Esophagus squamous epithelium (tissue), 5 donors: ENCODE results near the gene GABBR2. TPM values are rescaled to one million over a fixed set of nuclear protein-coding genes. Genes with fewer than 3 reads are reported as not detected.

Experiments used
- DNase-seq: peaks from one replicate; lab custom pipeline; 2025; lab: John Stamatoyannopoulos, UW
- H3K27ac ChIP-seq, 4 donors: fragments of 200-600 bp; sonication (generic); one replicate each; pipeline ENCODE4 v1.5.1; 2016 to 2019; ENCODE audit warnings: mild to moderate bottlenecking in 1 of 4
- H3K27me3 ChIP-seq, 4 donors: fragments of 200-600 bp; sonication (generic); 1 replicate in 3 of 4; 2 replicates in 1 of 4; pipeline versions ENCODE4 v1.5.1 to v1.6.0; 2017 to 2021; ENCODE audit warnings: antibody characterized with exemption in 1 of 4
- H3K36me3 ChIP-seq, 3 donors: fragments of 200-600 bp; sonication (generic); one replicate each; pipeline ENCODE4 v1.5.1; 2016 to 2019
- H3K4me1 ChIP-seq, 3 donors: fragments of 200-600 bp; sonication (generic); one replicate each; pipeline ENCODE4 v1.5.1; 2017 to 2019
- H3K4me3 ChIP-seq, 4 donors: fragments of 200-600 bp; sonication (generic); 1 replicate in 3 of 4; 2 replicates in 1 of 4; pipeline ENCODE4 v1.5.1; 2016 to 2019; ENCODE audit warnings: mild to moderate bottlenecking in 2 of 4, moderate library complexity in 1 of 4
- H3K9me3 ChIP-seq, 3 donors: fragments of 200-600 bp; sonication (generic); one replicate each; pipeline ENCODE4 v1.5.1; 2016 to 2019
- POLR2A ChIP-seq, 4 donors: fragments of 450-650 bp; IDR thresholded peaks; one replicate each; pipeline ENCODE4 v1.6.1; 2017; ENCODE audit warnings: antibody characterized with exemption in 4 of 4, mild to moderate bottlenecking in 4 of 4, moderate library complexity in 3 of 4
- WGBS, 2 donors: methylation state at CpG; one replicate each; pipeline ENCODE4 v1.1.5; 2018; 5-methylcytosine and 5-hydroxymethylcytosine counted together
- intact Hi-C: fragments of 100-400 bp; cut with DNase I; formaldehyde crosslinking; loops from one replicate; pipeline ENCODE4 v1.15.0; 2022
- total RNA-seq, 4 donors: library from RNA; depleted of rRNA; stranded (reverse); fragments of >200 nt; gene quantifications; one replicate each; pipeline ENCODE4 v1.1.0, GENCODE V29; 2016
- TF ChIP-seq, protein P1 (sequence below), 6 experiments: fragments of 450-650 bp in 4 of 6; fragments of 200-600 bp in 2 of 6; sonication (generic) in 2 of 6; IDR thresholded peaks; one replicate each; pipeline ENCODE4 v1.5.1; 2016 to 2019; ENCODE audit warnings: antibody characterized with exemption in 6 of 6, mild to moderate bottlenecking in 4 of 6, moderate library complexity in 4 of 6
- donor health status: DM: yes; HTN: yes; CAD: no.

Gene GABBR2
- total RNA-seq, 4 donors from 2014 or later, result not detected

DNA sequence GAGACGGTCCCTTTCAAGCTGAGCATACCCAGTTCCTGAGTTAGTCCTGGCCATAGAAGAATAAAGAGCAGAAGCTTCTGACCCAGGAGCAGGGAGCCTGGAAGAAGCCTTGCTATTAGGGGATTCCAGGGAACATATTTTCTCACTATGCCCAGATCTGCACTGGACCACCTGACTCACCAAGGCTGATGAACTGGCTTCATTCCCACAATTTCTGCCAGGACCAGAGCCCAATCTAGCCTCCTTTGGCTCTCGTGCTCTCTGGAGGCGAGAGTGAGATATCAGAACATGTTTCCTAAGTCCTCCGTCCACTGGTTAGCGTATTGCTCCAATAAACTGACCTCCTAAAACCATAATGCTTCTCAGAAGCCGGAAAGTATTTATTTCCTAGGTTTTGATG, 9.9 kb downstream of the GABBR2 start:
- H3K27me3 ChIP-seq, result peaks cover 0 to 71% (median 0%) of the 10 kb centered on the region in 4 donors
- H3K4me3 ChIP-seq, result no peak overlapping the region
- H3K9me3 ChIP-seq, result no peaks in the 10 kb centered on the region
- TF ChIP-seq, protein P1, sequence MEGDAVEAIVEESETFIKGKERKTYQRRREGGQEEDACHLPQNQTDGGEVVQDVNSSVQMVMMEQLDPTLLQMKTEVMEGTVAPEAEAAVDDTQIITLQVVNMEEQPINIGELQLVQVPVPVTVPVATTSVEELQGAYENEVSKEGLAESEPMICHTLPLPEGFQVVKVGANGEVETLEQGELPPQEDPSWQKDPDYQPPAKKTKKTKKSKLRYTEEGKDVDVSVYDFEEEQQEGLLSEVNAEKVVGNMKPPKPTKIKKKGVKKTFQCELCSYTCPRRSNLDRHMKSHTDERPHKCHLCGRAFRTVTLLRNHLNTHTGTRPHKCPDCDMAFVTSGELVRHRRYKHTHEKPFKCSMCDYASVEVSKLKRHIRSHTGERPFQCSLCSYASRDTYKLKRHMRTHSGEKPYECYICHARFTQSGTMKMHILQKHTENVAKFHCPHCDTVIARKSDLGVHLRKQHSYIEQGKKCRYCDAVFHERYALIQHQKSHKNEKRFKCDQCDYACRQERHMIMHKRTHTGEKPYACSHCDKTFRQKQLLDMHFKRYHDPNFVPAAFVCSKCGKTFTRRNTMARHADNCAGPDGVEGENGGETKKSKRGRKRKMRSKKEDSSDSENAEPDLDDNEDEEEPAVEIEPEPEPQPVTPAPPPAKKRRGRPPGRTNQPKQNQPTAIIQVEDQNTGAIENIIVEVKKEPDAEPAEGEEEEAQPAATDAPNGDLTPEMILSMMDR (IDR thresholded peaks at IDR 0.05), result no peak
- TF ChIP-seq POLR2A (IDR thresholded peaks at IDR 0.05), result no peak
- H3K36me3 ChIP-seq, result no peaks in the 10 kb centered on the region
- DNase-seq, result no peak
- H3K27ac ChIP-seq, result no peak overlapping the region
- intact Hi-C loops, result no loop called here
- WGBS, 2 donors, result 73 to 74% methylated on average over 5 of the region's 6 CpGs
- no peaks in the 10 kb centered on the region for H3K4me1 ChIP-seq

DNA sequence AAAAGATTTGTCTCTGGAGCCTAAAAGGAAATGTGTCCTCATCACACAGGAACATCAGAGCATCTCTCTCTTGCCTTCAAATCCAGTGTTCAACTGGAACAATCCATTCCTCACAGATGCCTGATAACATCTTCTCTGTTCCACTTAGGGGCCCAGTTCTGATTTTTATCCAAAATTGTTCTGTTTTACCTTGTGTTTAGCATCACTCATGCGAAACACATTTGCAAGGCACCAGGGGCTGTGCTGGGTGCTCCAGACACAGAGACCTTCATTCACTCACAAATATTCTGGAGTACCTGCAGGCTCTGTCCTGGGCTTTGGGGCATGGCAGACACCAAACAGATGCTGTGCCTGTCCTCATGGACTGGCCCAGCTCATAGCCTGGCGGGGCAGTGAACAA, 13.8 kb downstream of the GABBR2 start:
- intact Hi-C loops, result no loop called here
- Histone ChIP-seq H3K4me1 (no peaks in the 10 kb centered on the region), H3K27me3 (peaks cover 0 to 41% (median 0%) of the 10 kb centered on the region in 4 donors), H3K36me3 (no peaks in the 10 kb centered on the region), H3K27ac (no peak overlapping the region), H3K9me3 (no peaks in the 10 kb centered on the region), H3K4me3 (no peak overlapping the region)
- DNase-seq, result no peak
- no peak for TF ChIP-seq POLR2A (IDR thresholded peaks at IDR 0.05)
- TF ChIP-seq, protein P1 (IDR thresholded peaks at IDR 0.05), result no peak
- 82 to 100% methylated on average over 1 of the region's 2 CpGs for WGBS, 2 donors

DNA sequence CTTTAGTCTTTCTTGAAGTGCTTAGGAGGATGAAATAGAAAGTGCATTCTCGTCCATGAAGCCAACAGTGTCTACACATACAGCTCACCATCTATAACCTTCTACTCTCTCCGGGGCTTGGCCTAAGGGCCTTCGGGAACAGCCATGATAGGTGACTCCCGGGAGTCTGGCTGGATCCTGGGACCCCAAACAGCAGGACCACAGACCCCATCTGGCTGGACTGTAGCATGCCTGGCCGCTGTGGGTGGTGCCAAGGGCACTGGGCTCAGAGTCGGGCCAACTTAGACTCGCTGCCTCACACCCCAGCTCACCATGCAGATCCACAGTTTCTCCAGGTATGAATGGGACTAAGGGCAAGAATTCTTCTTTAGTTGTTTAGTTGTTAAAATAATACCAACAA, 16.3 kb downstream of the GABBR2 start:
- Histone ChIP-seq H3K36me3 (no peaks in the 10 kb centered on the region), H3K4me3 (no peak overlapping the region), H3K9me3 (no peaks in the 10 kb centered on the region), H3K4me1 (no peaks in the 10 kb centered on the region), H3K27ac (no peak overlapping the region), H3K27me3 (peaks cover 0 to 26% (median 0%) of the 10 kb centered on the region in 4 donors)
- TF ChIP-seq, protein P1 (IDR thresholded peaks at IDR 0.05), result no peak
- no peak for TF ChIP-seq POLR2A (IDR thresholded peaks at IDR 0.05)
- WGBS, 2 donors, result 71 to 72% methylated on average over 6 to 7 of the region's 7 CpGs
- DNase-seq, result no peak
- intact Hi-C loops, result no loop called here

DNA sequence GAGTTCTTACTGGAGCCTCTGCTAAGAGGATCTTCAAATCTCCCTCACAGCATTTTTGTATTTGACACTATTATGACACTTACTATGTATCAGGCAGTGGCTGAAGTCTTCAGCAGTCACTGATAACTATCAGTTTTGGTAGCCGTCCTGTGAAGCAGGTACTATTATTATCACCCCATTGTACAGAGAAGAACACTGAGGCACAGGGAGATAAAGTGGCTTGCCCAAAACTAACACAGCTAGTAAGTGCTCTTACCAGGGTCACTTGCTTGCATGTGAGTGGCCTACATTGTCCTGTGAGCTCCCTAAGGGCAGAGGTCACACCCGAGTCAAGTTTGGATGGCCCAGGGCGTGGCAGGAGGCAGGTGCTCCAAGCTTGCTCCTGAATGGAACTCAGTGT, 16.8 kb downstream of the GABBR2 start:
- H3K4me1 ChIP-seq, result no peaks in the 10 kb centered on the region
- intact Hi-C loops, result no loop called here
- 90 to 100% methylated on average over 1 to 3 of the region's 3 CpGs for WGBS, 2 donors
- H3K36me3 ChIP-seq, result no peaks in the 10 kb centered on the region
- no peak for DNase-seq
- H3K9me3 ChIP-seq, result no peaks in the 10 kb centered on the region
- H3K27ac ChIP-seq, result no peak overlapping the region
- H3K27me3 ChIP-seq, result peaks cover 0 to 26% (median 0%) of the 10 kb centered on the region in 4 donors
- TF ChIP-seq, protein P1 (IDR thresholded peaks at IDR 0.05), result no peak
- no peak for TF ChIP-seq POLR2A (IDR thresholded peaks at IDR 0.05)
- H3K4me3 ChIP-seq, result no peak overlapping the region

DNA sequence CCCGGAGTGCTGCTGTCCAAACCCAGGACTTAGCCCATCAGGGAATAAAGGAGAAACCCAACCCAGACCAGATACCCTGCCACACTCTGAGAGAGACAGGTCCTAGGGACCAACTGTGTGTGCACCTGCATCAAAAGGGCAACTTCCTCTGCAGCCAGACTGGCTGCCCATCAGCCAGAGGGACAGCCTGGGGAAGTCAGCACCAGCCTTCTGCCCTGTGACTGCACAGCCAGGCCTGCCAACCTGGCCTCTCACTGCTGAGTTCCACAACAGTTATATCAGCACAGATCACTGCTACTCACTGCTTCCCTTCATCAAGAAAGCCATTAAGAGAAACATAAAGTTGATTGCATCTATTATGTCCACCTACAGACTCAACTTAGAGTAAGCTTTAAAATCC, 18.0 kb downstream of the GABBR2 start:
- H3K27me3 ChIP-seq, result peaks cover 0 to 18% (median 0%) of the 10 kb centered on the region in 4 donors
- whole genome bisulfite sequencing, 2 donors, result 80% methylated on average over 1 of the region's 1 CpG; no CpG with 5 or more reads in 1 of the 2 donors
- DNase-seq, result no peak
- no peak for TF ChIP-seq POLR2A (IDR thresholded peaks at IDR 0.05)
- TF ChIP-seq, protein P1 (IDR thresholded peaks at IDR 0.05), result no peak
- no peaks in the 10 kb centered on the region for H3K36me3 ChIP-seq
- H3K4me3 ChIP-seq, result no peak overlapping the region
- intact Hi-C loops, result no loop called here
- H3K27ac ChIP-seq, result no peak overlapping the region
- H3K4me1 ChIP-seq, result no peaks in the 10 kb centered on the region
- no peaks in the 10 kb centered on the region for H3K9me3 ChIP-seq
